ENCODE results near the gene SLC8A3. TPM values are rescaled to one million over a fixed set of nuclear protein-coding genes. Genes with fewer than 3 reads are reported as not detected.

SLC8A3 gene
- total RNA-seq, 4 donors from 2014 or later, result 0.09 to 1.7 (median 0.23) TPM; not detected in 1

GRCh38 chr14:70097576-70098249, 91.0 kb downstream of the SLC8A3 start:
- Histone ChIP-seq H3K36me3 (no peaks in the 10 kb centered on the region), H3K27ac (no peak overlapping the region), H3K27me3 (peaks cover 0 to 35% (median 0%) of the 10 kb centered on the region in 4 donors), H3K9me3 (no peaks in the 10 kb centered on the region), H3K4me1 (peaks cover 0 to 5% (median 0%) of the 10 kb centered on the region in 3 donors), H3K4me3 (no peak overlapping the region)
- intact Hi-C loops (cut with DNase I), result no loop called here
- no peak for DNase-seq
- TF ChIP-seq CTCF (IDR thresholded peaks at IDR 0.05) (no peak), POLR2A (IDR thresholded peaks at IDR 0.05) (no peak)
- 46 to 63% methylated on average over 1 of the region's 1 CpG for WGBS, 2 donors

GRCh38 chr14:70096866-70097265, 91.9 kb downstream of the SLC8A3 start:
- Histone ChIP-seq H3K4me3 (no peak overlapping the region), H3K27me3 (peaks cover 0 to 38% (median 0%) of the 10 kb centered on the region in 4 donors), H3K36me3 (no peaks in the 10 kb centered on the region), H3K27ac (no peak overlapping the region), H3K9me3 (no peaks in the 10 kb centered on the region), H3K4me1 (peaks cover 0 to 5% (median 0%) of the 10 kb centered on the region in 3 donors)
- WGBS, 2 donors, result 31 to 42% methylated on average over 4 of the region's 4 CpGs
- intact Hi-C loops (cut with DNase I), result no loop called here
- no peak for DNase-seq
- no peak for TF ChIP-seq POLR2A (IDR thresholded peaks at IDR 0.05)
- TF ChIP-seq CTCF (IDR thresholded peaks at IDR 0.05), result peak in 1 of 6 experiments; percentile 16

GRCh38 chr14:70094631-70095030, 94.1 kb downstream of the SLC8A3 start:
- DNase-seq, result no peak
- no peak overlapping the region for H3K4me3 ChIP-seq
- intact Hi-C loops (cut with DNase I), result no loop called here
- TF ChIP-seq POLR2A (IDR thresholded peaks at IDR 0.05), result no peak
- no peak for TF ChIP-seq CTCF (IDR thresholded peaks at IDR 0.05)
- no peaks in the 10 kb centered on the region for H3K9me3 ChIP-seq
- H3K27ac ChIP-seq, result no peak overlapping the region
- WGBS, 2 donors, result 64 to 67% methylated on average over 1 of the region's 1 CpG
- peaks cover 0 to 33% (median 0%) of the 10 kb centered on the region in 4 donors for H3K27me3 ChIP-seq
- H3K4me1 ChIP-seq, result peaks cover 0 to 5% (median 0%) of the 10 kb centered on the region in 3 donors
- H3K36me3 ChIP-seq, result no peaks in the 10 kb centered on the region

- TF ChIP-seq CTCF (IDR thresholded peaks at IDR 0.05) (no peak), POLR2A (IDR thresholded peaks at IDR 0.05) (no peak)
- WGBS, 2 donors, result 85 to 93% methylated on average over 2 to 3 of the region's 3 CpGs
- Histone ChIP-seq H3K4me1 (peaks cover 0 to 5% (median 0%) of the 10 kb centered on the region in 3 donors), H3K27me3 (peaks cover 0 to 29% (median 0%) of the 10 kb centered on the region in 4 donors), H3K9me3 (no peaks in the 10 kb centered on the region), H3K36me3 (no peaks in the 10 kb centered on the region), H3K4me3 (no peak overlapping the region), H3K27ac (no peak overlapping the region)
- DNase-seq, result no peak
- intact Hi-C loops (cut with DNase I), result no loop called here
Measured at GRCh38 chr14:70094106-70094505, 94.6 kb downstream of the SLC8A3 start.

- no peak for DNase-seq
- Histone ChIP-seq H3K9me3 (no peaks in the 10 kb centered on the region), H3K4me1 (no peaks in the 10 kb centered on the region), H3K27ac (no peak overlapping the region), H3K27me3 (peaks cover 0 to 20% (median 0%) of the 10 kb centered on the region in 4 donors), H3K36me3 (no peaks in the 10 kb centered on the region), H3K4me3 (no peak overlapping the region)
- 80 to 100% methylated on average over 1 to 2 of the region's 2 CpGs for WGBS, 2 donors
- intact Hi-C loops (cut with DNase I), result no loop called here
- TF ChIP-seq POLR2A (IDR thresholded peaks at IDR 0.05) (no peak), CTCF (IDR thresholded peaks at IDR 0.05) (no peak)
Measured at GRCh38 chr14:70093156-70093555, 95.6 kb downstream of the SLC8A3 start.
